Ascending aorta (tissue), 2 donors: ENCODE results near the gene PCBP2. TPM values are rescaled to one million over a fixed set of nuclear protein-coding genes. Genes with fewer than 3 reads are reported as not detected.
"Not testable (repeated sequence)": the region's sequence is repeated elsewhere in the genome, so short reads cannot be mapped to it uniquely, and the experiment has no call there.

Experiments used
- DNase-seq, 2 donors: peaks; one replicate each; pipeline ENCODE4 v3.0.0-alpha.2; 2019; ENCODE audit warnings: low spot score in 2 of 2
- H3K27ac ChIP-seq, 2 donors: fragments of 200-600 bp; sonication (generic); one replicate each; pipeline ENCODE4 v1.5.1; 2016 to 2017; ENCODE audit warnings: mild to moderate bottlenecking in 1 of 2
- H3K27me3 ChIP-seq: fragments of 200-600 bp; sonication (generic); one replicate; pipeline ENCODE4 v1.5.1; 2017
- H3K36me3 ChIP-seq, 2 donors: fragments of 200-600 bp; sonication (generic); one replicate each; pipeline ENCODE4 v1.5.1; 2016
- H3K4me1 ChIP-seq, 2 donors: fragments of 200-600 bp; sonication (generic); one replicate each; pipeline ENCODE4 v1.5.1; 2016 to 2017; ENCODE audit warnings: mild to moderate bottlenecking in 1 of 2
- H3K4me3 ChIP-seq, 2 donors: fragments of 200-600 bp; sonication (generic); one replicate each; pipeline ENCODE4 v1.5.1; 2016 to 2017; ENCODE audit warnings: mild to moderate bottlenecking in 1 of 2
- H3K9me3 ChIP-seq, 2 donors: fragments of 200-600 bp; sonication (generic); one replicate each; pipeline ENCODE4 v1.5.1; 2016
- intact Hi-C: fragments of 100-400 bp; cut with DNase I; formaldehyde crosslinking; loops from one replicate; pipeline ENCODE4 v1.15.1; 2023
- total RNA-seq: library from RNA; depleted of rRNA; stranded (reverse); fragments of >200 nt; gene quantifications from one replicate; pipeline ENCODE4 v1.1.0, GENCODE V29; 2016
- TF ChIP-seq, protein P1 (sequence below), 3 experiments: fragments of 200-600 bp in 2 of 3; fragments of 450-650 bp in 1 of 3; sonication (generic) in 2 of 3; IDR thresholded peaks; one replicate each; pipeline ENCODE4 v1.5.1; 2016 to 2019; ENCODE audit warnings: antibody characterized with exemption in 3 of 3, mild to moderate bottlenecking in 1 of 3, moderate library complexity in 1 of 3

PCBP2 gene
- total RNA-seq, 1 donor from 2014 or later, result 354 TPM

DNA sequence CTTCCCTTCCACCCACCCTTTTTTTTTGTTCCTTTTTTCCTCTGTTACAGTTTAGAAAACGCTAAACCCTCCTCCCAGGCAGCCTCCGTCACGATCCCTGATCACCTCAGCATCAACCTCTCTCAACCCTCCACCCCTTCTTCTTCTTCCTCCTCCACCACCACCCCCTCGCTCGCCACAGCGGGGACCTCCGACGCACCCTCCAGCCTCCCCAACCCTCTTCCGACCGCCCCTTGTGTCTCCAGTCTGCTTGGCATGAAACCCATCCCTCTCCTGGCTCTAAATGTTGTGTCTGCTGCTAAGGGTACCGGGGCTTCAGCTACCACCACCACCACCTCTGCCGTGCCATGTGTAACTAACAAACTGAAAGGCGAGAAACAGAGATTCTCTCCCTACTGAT, 22.9 kb downstream of the PCBP2 start:
- peaks cover 81 to 92% of the 10 kb centered on the region in 2 donors for H3K36me3 ChIP-seq
- H3K4me1 ChIP-seq, result no peaks in the 10 kb centered on the region
- DNase-seq, result no peak
- H3K27me3 ChIP-seq, result no peaks in the 10 kb centered on the region
- TF ChIP-seq, protein P1, sequence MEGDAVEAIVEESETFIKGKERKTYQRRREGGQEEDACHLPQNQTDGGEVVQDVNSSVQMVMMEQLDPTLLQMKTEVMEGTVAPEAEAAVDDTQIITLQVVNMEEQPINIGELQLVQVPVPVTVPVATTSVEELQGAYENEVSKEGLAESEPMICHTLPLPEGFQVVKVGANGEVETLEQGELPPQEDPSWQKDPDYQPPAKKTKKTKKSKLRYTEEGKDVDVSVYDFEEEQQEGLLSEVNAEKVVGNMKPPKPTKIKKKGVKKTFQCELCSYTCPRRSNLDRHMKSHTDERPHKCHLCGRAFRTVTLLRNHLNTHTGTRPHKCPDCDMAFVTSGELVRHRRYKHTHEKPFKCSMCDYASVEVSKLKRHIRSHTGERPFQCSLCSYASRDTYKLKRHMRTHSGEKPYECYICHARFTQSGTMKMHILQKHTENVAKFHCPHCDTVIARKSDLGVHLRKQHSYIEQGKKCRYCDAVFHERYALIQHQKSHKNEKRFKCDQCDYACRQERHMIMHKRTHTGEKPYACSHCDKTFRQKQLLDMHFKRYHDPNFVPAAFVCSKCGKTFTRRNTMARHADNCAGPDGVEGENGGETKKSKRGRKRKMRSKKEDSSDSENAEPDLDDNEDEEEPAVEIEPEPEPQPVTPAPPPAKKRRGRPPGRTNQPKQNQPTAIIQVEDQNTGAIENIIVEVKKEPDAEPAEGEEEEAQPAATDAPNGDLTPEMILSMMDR (IDR thresholded peaks at IDR 0.05), result no peak
- peak overlapping the region; percentile 14 to 40 for H3K27ac ChIP-seq
- no peak overlapping the region for H3K4me3 ChIP-seq
- H3K9me3 ChIP-seq, result no peaks in the 10 kb centered on the region
- intact Hi-C loops, result no loop called here

DNA sequence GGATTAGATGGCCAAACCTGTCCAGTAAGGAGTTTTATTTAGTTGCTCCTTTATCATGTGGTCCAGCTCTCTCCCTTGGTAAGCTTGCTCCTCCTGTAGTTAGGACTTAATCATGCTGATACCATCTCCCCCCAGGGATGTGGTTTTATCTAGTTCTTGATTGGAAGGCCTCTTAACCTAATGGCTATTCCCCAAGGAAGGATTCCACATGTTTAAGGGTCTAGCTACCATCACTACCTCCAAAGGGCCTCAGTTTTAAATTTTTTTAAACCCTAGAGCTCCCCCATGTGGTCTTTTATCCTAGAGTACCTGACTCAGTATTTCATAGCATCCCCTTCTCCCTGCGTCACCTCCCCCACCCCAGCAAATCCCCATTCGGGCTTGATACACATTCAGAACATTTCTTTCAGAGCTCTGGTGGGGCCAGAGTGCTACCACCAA, 24.9 kb downstream of the PCBP2 start:
- Histone ChIP-seq H3K27ac (peak overlapping the region in 1 of 2 donors; percentile 39), H3K4me3 (no peak overlapping the region), H3K4me1 (no peaks in the 10 kb centered on the region), H3K27me3 (no peaks in the 10 kb centered on the region), H3K36me3 (peaks cover 80 to 92% of the 10 kb centered on the region in 2 donors), H3K9me3 (no peaks in the 10 kb centered on the region)
- DNase-seq, result no peak
- intact Hi-C loops, result no loop called here
- TF ChIP-seq, protein P1 (IDR thresholded peaks at IDR 0.05), result peak in 1 of 3 experiments; percentile 22

DNA sequence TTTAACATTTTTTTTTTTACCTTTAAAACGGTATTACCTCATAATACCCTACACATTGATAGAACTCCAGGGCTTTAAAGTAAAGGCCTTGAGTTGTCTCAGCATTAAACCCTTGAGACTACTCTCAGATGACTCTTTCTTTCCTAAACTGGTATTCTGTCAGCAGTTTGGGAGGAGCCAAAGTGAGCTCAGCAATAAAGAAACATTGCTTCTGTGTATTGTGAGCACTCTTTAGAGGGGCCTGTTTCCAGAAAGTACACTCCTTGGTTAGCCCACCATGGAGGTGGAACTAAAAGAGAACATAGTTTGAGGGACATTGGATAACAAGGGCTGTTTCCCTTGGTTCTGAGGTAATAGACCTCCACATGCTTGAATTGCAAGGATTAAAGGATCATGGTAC, 27.0 kb downstream of the PCBP2 start:
- no peaks in the 10 kb centered on the region for H3K4me1 ChIP-seq

DNA sequence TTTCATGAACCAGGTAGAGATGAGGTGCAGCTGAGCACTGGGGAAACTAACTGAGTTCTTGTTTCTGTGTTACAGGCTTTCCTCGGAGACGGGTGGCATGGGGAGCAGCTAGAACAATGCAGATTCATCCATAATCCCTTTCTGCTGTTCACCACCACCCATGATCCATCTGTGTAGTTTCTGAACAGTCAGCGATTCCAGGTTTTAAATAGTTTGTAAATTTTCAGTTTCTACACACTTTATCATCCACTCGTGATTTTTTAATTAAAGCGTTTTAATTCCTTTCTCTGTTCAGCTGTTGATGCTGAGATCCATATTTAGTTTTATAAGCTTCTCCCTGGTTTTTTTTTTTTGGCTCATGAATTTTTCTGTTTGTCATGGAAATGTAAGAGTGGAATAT, 27.4 kb downstream of the PCBP2 start:
- Histone ChIP-seq H3K27me3 (no peaks in the 10 kb centered on the region), H3K4me1 (no peaks in the 10 kb centered on the region), H3K27ac (peak overlapping the region; percentile 45 to 62), H3K36me3 (peaks cover 85 to 92% of the 10 kb centered on the region in 2 donors), H3K9me3 (no peaks in the 10 kb centered on the region), H3K4me3 (no peak overlapping the region)
- no peak for DNase-seq
- TF ChIP-seq, protein P1 (IDR thresholded peaks at IDR 0.05), result no peak
- intact Hi-C loops, result loop anchor here (2.0 kb wide), 1 partner anchor 29 kb away; no protein-coding TSS in a partner anchor

More for the DNA sequence above, 27.0 kb downstream of the PCBP2 start:
- TF ChIP-seq, protein P1 (IDR thresholded peaks at IDR 0.05), result no peak
- no peak overlapping the region for H3K4me3 ChIP-seq
- H3K9me3 ChIP-seq, result no peaks in the 10 kb centered on the region
- no peak for DNase-seq
- no peaks in the 10 kb centered on the region for H3K27me3 ChIP-seq
- intact Hi-C loops, result loop anchor here (2.0 kb wide), 1 partner anchor 30 kb away; no protein-coding TSS in a partner anchor
- peak overlapping the region; percentile 45 to 62 for H3K27ac ChIP-seq
- H3K36me3 ChIP-seq, result peaks cover 83 to 92% of the 10 kb centered on the region in 2 donors

DNA sequence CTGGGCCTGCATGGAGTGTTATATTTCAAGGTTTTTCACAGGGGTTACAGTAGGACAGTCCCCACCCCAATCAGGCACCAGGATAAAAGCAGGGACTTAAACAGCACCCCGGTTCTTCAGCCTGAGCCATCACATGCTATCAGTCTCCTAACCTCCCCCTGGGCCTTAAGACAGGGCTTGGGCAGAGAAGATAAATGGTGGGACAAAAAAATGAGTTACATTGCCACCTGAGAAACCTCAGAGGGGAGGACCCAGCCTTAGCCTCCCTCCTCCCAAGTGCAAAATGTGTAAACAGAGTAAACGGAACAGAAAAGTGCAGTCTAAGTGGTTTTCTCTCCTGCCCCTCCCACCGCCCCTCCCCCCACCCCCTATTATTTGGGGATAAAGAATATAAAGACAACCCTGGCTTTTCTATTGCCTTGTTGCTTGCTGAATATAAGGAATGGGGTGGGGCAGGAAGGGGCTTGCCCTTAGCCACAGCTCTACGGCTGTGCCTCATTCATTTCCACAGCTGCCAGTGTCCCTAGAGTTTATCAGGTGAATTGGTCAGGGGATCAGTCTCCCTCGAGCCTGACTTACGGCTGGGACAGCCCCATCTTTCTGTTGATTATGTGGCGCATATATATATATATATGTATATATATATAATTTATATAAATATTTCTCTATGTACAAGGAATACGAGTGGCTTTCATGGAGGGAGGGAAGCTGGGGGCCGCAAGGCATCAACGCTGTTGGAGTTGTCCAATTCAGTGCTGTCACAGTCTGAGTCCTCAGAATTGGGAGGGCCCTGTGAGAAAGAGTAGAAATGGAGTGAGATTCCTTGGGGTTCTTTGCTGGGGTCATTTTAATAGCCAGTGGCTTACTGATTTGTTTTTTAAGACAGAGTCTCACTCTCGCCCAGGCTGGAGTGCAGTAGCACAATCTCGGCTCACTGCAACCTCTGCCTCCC, 28.9 kb downstream of the PCBP2 start:
- H3K36me3 ChIP-seq, result peaks cover 83 to 92% of the 10 kb centered on the region in 2 donors
- no peaks in the 10 kb centered on the region for H3K4me1 ChIP-seq
- H3K27me3 ChIP-seq, result no peaks in the 10 kb centered on the region
- H3K9me3 ChIP-seq, result no peaks in the 10 kb centered on the region
- no peak overlapping the region for H3K4me3 ChIP-seq
- intact Hi-C loops, result no loop called here
- H3K27ac ChIP-seq, result peak overlapping the region in 1 of 2 donors; percentile 14
- DNase-seq, result peak in 1 of 2 donors; percentile 13
- TF ChIP-seq, protein P1 (IDR thresholded peaks at IDR 0.05), result no peak

GRCh38 chr12:53481458-53481857, 29.6 kb downstream of the PCBP2 start:
- Histone ChIP-seq H3K36me3 (peaks cover 83 to 91% of the 10 kb centered on the region in 2 donors), H3K27ac (peak overlapping the region; percentile 3 to 14)
- H3K4me3 ChIP-seq, H3K9me3 ChIP-seq, intact Hi-C loops, H3K27me3 ChIP-seq, H3K4me1 ChIP-seq: not testable (repeated sequence)
- peak in 1 of 2 donors; percentile 61 for DNase-seq
